GDM1 (cell line): ENCODE data around the gene ZNF469.

Source experiments
- DNase-seq: peaks from one replicate; lab custom pipeline; 2025; lab: John Stamatoyannopoulos, UW

ZNF469 gene, protein sequence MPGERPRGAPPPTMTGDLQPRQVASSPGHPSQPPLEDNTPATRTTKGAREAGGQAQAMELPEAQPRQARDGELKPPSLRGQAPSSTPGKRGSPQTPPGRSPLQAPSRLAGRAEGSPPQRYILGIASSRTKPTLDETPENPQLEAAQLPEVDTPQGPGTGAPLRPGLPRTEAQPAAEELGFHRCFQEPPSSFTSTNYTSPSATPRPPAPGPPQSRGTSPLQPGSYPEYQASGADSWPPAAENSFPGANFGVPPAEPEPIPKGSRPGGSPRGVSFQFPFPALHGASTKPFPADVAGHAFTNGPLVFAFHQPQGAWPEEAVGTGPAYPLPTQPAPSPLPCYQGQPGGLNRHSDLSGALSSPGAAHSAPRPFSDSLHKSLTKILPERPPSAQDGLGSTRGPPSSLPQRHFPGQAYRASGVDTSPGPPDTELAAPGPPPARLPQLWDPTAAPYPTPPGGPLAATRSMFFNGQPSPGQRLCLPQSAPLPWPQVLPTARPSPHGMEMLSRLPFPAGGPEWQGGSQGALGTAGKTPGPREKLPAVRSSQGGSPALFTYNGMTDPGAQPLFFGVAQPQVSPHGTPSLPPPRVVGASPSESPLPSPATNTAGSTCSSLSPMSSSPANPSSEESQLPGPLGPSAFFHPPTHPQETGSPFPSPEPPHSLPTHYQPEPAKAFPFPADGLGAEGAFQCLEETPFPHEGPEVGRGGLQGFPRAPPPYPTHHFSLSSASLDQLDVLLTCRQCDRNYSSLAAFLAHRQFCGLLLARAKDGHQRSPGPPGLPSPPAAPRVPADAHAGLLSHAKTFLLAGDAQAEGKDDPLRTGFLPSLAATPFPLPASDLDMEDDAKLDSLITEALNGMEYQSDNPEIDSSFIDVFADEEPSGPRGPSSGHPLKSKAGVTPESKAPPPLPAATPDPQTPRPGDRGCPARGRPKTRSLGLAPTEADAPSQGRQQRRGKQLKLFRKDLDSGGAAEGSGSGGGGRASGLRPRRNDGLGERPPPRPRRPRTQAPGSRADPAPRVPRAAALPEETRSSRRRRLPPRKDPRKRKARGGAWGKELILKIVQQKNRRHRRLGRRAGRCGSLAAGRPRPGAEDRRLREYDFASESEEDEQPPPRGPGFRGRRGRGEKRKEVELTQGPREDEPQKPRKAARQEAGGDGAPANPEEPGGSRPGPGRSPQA (N-terminal part only)

DNA sequence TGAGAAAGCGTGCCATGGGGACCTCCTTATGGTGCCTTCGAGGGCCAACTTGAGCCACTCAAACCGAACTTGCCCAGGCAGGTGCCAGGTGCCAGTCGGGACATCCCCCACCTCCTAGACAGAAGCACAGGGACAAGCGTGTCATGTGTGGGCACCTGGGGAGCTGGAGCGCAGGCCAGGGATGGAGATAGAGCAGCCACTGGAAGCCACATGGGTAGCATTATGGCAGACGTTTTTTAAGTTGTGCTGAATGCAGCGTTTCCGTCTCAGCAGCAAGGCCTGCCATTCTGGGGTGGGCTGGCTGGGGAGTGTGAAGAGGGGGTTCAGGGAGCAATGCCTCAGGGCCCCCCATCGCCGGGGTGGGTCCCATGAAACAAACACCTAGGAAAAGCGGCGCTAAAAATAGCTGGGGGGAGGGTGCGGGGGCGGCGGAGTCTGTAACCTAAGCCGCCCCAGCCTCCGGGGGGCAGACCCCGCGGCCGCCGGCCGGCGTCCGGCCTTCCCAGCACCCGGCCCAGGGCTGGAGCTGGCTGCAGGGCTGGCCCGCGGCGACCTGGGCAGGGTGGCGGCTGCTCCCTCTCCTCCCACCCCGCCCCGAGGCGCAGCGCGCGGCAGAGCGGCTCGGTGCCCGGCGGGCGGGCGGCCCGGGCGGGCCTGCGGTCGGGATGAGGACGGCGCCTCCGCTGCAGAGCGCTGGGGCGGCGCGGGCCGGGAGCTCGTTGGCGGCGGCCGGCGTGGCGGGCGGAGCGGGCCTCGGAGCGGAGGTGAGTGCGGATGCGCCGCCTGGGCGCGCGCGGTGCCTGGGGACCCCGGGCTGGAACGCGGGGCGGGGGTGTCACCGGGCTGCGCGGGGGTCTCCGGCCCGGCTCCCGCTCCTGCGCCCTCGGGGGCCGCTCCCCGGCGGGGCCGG is at the start of gene ZNF469:
Gene ZNF469 (plus strand): TSS at position 469 of the 910 bp plus-strand sequence. CDS start 44,512 bp downstream, outside the sequence.
- DNase-seq, result no peak

DNA sequence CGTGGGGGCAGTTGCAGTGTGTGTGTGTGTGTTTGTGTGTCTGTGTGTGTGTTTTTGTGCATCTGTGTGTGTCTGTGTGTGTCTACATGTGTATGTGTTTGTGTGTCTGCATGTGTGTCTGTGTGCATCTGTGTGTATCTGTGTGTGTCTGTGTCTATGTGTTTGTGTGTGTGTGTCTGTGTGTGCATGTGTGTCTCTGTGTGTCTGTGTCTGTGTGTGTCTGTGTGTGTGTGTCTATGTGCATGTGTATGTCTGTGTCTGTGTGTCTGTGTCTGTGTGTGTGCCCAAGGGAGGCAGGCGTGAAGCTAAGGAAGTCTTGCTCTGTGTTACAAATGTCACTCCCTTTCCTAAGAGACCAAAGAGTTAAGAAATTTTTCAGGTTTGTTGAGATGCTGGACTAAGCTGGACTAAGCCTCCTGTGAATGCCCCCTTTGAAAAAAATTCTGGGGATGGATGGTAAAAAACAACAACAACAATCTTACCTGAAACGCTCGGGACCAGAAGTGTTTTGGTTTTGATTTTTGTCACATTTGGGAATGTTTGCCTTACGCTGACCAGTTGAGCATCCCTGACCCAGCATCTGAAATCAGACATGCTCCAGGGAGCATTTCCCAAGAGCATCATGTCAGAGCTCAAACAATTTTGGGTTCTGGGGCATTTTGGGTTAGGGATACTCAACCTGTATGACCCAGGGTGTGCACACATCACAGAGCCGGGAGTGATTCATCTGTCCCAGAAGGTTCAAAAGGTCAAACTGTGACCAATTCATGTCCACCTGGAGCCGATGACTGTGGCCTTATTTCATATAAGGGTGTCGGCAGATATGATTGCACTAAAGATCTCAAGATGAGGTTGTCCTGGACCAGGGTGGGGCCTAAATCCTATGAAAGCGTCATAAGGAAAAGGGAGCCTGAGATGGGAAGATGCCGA is 48.6 kb upstream of the ZNF469 start:
- DNase-seq, result no peak

DNA sequence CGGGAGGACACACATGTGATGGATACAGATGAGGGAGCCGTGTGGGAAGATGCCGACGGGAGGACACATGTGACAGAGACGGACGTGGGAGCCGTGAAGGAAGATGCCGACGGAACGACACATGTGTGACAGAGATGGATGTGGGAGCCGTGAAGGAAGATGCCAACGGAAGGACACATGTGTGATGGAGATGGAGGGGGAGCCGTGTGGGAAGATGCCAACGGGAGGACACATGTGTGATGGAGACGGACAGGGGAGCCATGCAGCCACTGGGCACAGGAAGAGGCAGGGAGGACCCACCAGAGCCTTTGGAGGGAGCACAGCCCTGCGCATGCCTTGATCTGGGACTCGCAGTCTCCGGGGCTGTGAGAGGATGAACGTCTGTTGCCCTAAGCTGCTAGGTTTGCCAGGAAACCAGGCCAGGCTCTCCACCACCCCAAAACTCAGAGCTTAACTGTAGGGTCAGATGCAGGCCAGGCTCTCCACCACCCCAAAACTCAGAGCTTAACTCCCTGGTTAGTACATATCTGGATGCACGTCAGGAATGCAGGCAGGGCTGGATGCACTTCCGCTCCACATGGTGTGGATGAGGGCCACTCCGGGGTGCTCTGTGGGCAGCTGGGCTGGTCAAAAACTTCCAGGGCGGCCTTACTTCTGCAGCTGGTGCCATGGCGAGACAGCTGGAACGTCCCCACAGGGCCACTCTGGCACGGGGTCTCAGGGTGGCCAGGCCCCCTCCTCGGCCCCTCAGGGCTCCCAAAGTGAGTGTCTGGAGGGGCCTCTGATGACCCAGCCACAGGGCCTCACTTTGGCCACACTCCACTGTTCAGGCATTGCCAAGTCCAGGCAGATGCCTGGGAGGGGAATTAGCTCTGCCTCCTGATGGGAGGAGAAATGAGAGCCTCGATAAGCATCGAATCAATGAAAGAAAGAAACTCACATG is 47.7 kb upstream of the ZNF469 start:
- no peak for DNase-seq

DNA sequence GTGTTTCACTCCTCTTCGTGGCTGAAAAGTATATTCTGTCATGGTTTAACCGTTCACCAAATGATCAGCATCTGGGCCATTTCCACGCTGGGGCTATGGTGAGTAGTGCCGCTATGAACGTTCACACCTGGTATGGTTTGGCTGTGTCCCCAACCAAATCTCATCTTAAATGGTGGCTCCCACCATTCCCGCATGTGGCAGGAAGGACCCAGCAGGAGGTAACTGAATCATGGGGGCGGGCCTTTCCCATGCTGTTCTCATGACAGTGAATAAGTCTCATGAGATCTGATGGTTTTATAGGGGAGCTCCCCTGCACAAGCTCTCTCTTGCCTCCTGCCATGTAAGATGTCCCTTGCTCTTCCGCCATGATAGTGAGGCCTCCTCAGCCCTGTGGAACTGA is 45.7 kb upstream of the ZNF469 start:
- DNase-seq, result no peak

DNA sequence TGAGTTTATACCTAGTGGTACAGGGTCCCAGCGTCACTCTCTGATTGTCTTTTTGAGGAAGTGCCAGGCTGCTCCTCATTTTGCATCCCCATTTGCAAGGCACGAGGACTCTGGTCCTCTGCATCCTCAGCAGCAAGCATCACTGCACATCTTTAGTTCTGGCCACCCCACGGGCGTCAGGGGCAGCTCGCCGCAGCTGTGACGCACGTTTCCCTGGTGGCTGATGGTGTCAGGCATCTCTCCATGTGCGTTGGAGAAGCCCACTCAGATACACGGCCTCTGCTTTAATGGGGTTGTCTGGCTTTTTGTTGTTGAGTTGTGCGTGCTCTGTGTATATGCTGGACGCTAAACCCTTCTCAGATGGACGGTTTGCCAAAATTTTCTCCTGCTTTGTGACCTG is 45.2 kb upstream of the ZNF469 start:
- DNase-seq, result no peak

DNA sequence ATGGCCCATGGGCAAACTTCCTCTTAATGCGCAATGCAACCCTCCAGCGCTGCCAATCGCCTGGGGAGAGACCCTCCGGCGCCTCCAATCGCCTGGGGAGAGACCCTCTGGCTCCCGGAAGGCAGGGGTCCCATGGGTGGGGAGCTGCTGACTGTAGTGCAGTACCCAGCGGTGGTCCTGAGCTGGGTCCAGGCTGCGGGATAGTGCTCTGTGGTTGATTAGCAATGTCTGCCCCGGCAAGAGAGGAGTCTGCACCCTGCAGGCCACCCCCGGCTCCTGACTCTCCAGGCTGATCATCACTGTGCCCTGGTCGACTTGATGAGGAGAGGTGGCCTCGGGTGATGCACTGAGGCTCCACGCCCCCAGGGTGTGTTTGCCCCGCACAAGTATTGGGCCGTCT is 44.6 kb upstream of the ZNF469 start:
- DNase-seq, result no peak

DNA sequence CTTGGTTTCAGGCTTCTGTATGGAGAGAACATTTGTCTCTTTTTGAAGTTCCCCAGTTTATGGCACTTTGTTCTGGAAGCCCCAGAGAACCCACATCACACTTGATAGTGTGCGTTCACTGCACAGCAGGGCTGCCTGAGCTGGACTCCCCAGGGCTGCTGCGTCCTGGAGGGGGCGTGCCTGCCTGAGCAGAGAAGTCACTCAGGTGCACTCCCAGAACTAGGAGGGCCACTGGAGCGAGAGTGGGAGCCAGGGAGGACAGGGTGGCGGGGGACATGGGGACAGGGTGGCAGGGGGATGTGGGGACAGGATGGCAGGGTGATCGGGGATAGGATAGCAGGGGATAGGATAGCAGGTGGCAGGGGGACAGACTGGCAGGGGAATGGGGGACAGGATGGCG is 43.9 kb upstream of the ZNF469 start:
- no peak for DNase-seq

DNA sequence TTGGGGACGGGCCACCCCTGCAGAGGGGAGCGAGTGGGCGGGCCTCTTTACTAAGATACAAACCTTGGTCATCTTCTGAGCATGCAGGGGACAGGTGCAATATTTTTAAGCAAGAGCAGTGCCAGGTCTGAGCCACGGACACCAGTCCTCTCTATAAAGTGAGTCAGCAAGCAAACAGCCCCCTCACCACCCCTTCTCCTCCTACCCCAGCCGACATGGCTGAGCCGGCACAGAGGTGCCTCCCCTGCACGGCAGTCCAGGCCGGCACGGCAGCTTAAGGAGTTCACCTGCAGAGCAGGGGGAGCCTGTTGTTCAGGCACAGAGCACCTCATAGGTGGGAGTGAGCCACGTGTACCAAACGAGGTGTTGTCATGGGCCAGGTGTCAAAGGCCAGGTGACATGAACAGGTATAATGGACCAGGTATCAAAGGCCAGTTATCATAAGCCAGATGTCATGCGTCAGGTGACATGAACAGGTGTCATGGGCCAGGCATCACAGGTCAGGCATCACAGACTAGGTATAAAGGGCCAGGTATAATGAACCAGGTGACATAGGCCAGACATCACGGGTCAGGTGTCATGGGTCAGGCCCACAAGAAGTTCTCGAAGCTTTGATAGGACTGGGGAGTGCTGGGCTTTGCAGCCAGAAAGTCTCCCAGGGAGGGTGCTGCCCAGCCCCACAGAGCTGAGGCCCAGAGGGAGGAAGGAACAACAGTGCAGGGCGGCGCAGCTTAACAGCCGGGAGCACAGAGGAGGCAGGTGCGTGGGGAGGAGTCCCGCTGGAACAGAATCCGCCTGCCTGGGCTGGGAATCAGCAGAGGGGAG is 42.6 kb upstream of the ZNF469 start:
- no peak for DNase-seq

DNA sequence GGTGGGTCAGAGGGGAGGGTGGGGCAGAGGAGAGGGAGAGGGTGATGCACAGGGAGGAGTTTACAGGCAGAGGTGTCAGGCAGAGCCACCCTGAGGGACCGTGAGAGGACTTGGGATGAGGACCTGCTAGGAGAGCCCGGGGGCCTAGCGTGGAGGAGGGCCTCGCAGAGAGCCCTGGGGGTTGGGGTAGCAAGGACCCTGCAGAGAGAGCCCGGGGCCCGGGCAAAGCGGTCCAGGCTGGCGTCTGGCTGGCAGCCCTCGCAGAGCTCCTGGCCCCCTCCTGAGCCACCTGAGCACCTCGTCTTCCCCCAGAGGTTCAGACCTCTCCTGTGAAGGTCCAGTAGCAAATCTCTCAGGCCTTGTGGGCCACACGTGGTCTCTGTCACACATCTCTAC is 42.0 kb upstream of the ZNF469 start:
- DNase-seq, result no peak

DNA sequence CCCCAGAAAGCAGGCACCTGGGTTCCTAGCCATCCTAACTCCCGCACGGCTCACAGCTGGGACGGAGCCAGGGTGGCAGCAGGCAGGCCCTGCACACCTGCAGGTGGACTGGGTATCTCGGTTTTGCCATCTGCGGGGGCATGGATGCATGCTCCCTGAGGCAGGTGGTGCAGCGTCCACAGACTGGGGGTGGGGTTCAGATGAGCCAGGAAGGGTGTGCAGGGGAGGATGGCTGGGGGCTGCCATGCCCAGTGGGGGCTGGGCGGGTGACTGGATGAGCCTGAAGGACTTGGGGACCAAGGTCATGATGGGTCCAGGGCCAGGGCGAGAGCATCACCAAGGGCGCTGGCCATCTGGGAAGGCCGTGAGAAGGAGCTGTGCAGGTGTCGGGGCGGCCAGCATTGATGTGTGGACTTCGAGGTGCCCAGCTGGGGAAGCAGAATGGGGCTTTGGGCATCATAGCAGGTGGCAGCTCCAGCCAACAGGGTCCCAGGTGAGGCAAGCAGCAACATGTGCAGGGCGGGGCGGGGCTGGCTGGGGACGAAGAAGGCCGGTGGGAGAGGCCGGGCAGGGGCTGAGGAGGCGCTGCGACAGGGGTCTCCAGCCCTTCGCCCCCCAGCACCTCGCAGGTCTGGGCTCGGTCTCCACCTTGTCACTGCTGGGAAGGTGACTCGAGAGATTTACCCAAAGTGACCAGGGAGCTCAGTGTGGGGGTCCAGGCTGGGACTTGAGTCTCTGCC is 41.0 kb upstream of the ZNF469 start:
- DNase-seq, result no peak

DNA sequence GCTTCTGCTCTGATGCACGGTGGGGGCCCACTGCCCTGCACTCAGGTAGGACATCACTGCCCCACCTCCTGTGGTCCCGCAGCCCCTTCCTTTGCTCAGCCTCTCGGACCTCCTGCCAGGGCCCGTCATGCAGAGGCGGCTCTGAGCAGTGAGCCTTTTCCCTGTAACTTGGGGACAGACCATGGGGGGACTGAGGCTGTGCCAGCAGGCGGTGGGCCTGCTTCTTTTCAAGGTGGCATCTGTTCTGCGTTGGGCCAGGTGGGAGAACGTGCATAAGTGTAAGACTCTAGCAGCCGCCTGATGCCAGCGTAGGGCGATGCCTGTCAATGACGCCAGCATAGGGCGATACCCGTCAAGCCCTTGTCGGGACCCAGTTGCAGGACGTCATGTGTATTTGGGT is 40.3 kb upstream of the ZNF469 start:
- no peak for DNase-seq

DNA sequence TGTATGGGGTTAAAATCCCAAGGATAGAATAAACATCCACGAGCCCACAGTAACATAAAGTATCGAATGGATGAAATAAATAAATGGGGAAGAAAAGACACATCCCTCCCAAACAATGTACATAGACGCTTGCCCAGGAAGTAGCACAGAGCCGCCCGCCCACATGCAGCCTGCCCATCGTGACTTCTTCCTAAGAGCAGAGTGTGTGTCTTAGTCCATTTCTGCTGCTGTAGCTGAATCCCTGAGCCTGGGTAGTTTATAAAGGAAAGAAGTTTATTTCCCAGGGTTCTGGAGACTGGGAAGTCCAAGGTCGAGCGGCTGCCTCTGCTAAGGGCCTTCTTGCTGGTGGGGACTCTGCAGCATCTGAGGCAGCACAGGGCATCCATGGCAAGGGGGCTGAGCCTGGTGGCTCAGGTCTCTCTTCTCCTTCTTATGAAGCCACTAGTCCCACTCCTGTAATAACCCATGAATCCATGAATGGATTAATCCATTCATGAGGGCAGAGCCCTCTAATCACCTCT is 39.4 kb upstream of the ZNF469 start:
- no peak for DNase-seq

DNA sequence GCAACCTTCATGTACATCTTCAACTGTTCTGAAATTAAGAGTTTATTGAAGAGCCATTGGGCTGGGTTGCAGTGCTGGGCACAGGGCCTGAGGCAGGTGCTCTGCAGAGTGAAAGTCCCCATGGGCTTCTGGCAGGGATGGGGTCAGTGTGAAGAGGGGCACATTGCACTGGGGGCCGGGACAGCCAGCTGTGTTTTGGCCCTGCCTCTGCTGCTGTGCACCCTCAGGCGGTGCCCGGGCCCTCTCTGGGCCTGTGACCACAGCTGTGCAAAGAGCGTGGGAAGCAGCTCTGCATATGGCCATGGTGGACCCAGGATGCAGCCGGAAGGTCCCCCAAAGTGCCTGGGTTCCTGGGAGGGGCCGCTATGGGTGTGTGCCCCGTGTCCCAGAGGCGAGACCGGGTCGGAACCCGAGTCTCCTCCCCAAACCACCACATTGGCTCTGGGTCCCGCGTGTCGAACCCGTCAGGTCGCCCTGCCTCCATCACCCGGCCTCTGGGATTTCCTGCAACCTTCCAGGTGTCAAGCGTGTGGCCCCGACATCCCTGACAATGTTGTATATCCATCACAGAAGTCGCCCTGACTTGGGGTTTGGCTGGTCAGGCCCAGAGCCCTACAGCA is 38.2 kb upstream of the ZNF469 start:
- no peak for DNase-seq

DNA sequence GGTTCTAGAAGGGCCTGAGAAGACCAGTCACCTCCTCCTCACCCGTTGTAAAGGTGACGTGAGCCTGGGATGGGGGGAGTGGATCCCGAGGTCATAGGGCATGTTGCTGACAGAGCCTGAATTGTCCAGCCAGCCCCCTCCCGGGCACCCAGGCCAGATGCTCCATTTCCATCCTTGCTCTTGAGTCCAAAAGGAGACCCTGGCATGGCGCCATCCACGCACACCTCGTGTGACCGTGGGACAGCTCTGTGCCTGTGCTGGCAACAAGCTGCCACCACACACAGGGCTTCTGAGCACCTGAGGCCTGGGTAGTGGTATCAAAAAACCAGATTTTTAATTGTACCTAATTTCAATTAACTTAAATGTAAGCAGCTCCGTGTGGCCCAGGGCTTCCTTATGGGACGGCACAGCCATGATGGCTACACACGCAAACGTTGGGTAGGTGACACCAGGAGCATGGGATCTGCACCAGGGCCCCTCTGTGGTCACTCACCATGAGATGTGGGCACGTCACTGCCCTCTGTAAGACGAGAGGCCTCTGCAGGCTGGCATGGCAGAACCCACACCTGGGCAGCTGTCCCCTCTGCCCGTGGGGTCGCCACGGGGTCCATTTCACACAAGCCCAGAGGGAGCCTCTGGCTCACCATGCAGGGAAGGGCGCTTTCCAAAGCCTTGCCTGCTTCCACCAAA is 37.6 kb upstream of the ZNF469 start:
- no peak for DNase-seq

DNA sequence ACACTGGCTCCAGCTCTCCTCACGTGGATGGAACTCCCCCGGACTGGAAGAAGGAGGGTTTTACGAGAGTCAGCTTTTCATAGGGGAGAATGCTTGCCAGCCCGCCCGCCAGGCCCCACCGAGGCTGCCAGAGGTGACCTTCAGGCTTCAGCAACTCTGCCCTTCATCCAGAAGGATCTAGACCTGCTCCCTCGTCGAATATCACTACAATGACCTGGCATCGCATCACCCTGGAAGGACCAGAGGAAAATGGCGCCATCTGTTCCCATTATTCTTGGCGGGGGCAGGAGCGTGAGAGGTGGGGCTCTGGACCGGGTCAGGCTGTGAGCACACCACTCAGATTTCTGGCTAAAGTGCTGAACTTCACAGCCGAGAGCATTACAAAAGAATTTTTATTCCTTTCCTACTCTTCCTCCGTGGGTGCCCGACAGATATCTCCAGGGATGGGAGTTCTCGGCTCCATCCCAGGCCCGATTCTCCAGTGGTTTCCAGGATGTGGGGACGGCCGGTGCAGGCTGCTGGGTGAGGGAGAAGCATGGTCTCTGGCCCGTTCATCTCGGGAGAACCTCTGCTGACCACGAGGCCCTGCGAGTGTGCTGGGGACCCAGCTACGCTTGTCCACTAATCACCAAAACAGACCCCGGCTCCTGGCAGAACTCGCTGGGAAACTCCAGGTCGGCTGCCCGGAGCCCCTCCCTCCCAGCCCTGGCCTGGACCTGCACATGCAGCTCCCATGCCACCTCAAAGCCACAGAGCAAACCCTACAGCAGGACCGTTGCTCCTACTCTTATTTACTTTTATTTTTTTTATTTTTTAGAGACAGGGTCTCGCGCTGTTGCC is 36.8 kb upstream of the ZNF469 start:
- DNase-seq, result no peak
